Peyer's patch (tissue), 4 donors: Measurements from ENCODE around the gene SPATA9.

ENCODE experiments used
- CTCF ChIP-seq, 6 experiments: fragments of 450-650 bp in 4 of 6; fragments of 200-600 bp in 2 of 6; sonication (generic) in 1 of 6; IDR thresholded peaks; one replicate each; pipeline ENCODE4 v1.5.1; 2017 to 2019; ENCODE audit warnings: antibody characterized with exemption in 6 of 6, mild to moderate bottlenecking in 3 of 6, moderate library complexity in 1 of 6
- POLR2A ChIP-seq, 2 donors: fragments of 450-650 bp; IDR thresholded peaks; one replicate each; pipeline ENCODE4 v1.5.1; 2017; ENCODE audit warnings: antibody characterized with exemption in 2 of 2, mild to moderate bottlenecking in 2 of 2, moderate library complexity in 2 of 2

DNA sequence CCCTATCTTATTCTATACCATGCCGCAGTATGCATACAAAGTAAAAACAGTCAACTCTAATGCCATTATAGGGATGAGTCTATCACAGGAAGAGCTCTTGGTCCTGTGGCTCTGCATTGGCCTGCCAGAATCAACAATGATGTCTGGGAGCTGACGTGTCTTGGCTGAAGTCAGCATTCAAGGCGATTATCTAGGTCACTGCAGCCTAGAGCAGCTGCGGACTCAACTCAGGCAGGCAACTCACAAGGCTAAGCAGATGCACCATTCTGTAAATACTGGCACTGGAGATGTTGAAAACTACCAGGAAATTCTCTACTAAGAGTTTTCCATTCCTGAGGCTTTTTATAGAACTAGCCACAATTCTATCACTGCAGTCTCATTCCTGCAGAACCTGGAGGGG lies 13.3 kb downstream of the SPATA9 start:
- no peak for TF ChIP-seq CTCF (IDR thresholded peaks at IDR 0.05)
- TF ChIP-seq POLR2A (IDR thresholded peaks at IDR 0.05): no peak
